ENCODE data around the gene LAMA5.

The LAMA5 gene

DNA sequence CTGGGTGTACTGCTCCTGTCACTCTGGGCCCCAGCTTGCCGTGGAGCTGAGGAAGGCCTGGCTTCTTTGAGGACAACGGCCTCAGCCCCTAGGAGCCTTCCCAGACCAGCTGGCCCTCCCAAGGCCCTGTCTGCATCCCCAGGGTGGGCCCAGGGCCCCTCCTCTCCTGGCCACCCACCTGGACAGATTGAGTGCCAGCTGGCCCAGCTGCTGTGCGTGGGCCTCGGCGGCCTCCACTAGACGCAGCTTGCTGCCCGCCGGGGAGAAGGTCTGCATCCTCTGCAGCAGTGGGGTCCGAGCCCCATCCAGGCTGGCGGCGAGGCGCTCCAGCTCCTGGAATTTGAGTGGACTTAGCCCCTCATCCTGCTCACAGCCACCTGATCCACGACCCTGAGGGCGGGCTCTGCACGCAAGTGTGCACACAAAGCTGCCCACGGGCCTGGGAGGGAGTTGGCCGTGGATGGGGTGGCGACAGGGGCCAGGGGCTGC lies 49.9 kb downstream of the LAMA5 start:
- Histone ChIP-seq H4K20me1 (no peaks in the 10 kb centered on the region), H3K4me3 (no peak overlapping the region), H3K27me3 (no peaks in the 10 kb centered on the region), H3K9ac (no peak overlapping the region), H3K4me2 (no peak overlapping the region), H3K9me3 (no peaks in the 10 kb centered on the region), H3K36me3 (peaks cover 79% of the 10 kb centered on the region), H3K27ac (no peak overlapping the region), H3K4me1 (no peaks in the 10 kb centered on the region)
- TF ChIP-seq Cebpa-rat (IDR thresholded peaks at IDR 0.05): no peak

DNA sequence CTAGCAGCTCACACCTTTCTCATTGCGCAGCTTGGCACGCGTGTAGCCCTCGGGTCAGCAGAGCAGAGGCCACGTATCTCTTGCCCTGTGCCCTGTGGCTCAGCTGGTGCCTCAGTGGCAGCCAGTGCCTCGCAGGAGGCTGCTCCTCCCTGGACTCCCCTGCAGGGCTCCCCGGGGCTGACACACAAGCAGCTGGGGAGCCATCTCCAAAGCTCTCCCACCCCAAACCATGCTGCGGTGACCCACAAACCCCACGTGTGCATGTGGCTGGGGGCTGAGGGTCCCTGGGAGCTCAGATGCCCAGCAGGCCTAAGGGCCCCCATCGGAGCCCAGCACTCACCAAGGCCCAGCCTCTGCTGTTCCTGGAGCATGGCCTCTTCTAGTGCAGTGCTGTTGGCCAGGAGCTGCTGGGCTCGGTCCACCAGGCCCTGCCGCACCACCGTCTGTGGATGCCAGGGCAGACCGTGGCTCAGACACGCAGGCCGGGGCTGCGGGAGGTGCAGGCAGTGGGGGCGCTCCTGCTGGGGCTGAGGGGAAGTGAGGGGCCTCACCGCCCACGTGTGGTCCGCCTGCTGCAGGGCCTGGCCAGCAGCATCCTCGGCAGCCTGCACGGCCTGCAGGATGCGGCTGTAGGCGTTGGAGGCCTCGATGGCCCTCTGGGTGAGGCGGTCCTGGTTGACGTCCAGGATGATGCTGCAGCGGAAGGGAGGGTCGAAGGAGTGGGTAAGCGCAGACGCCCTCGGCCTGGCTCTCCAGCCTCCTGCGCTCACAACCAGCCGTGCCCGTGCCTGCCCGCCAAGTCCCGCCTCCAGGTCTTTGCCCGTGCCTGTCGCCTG lies 50.6 kb downstream of the LAMA5 start:
- peaks cover 78% of the 10 kb centered on the region for H3K36me3 ChIP-seq
- no peaks in the 10 kb centered on the region for H3K9me3 ChIP-seq
- H3K4me2 ChIP-seq: no peak overlapping the region
- TF ChIP-seq Cebpa-rat (IDR thresholded peaks at IDR 0.05): no peak
- H3K27me3 ChIP-seq: no peaks in the 10 kb centered on the region
- H4K20me1 ChIP-seq: no peaks in the 10 kb centered on the region
- no peak overlapping the region for H3K4me3 ChIP-seq
- H3K4me1 ChIP-seq: no peaks in the 10 kb centered on the region
- no peak overlapping the region for H3K9ac ChIP-seq
- no peak overlapping the region for H3K27ac ChIP-seq

- no peaks in the 10 kb centered on the region for H3K4me1 ChIP-seq
- H3K27ac ChIP-seq: no peak overlapping the region
- H3K4me3 ChIP-seq: no peak overlapping the region
- no peak for TF ChIP-seq Cebpa-rat (IDR thresholded peaks at IDR 0.05)
- H3K27me3 ChIP-seq: no peaks in the 10 kb centered on the region
- peaks cover 85% of the 10 kb centered on the region for H3K36me3 ChIP-seq
- H4K20me1 ChIP-seq: no peaks in the 10 kb centered on the region
- no peaks in the 10 kb centered on the region for H3K9me3 ChIP-seq
- H3K4me2 ChIP-seq: no peak overlapping the region
- H3K9ac ChIP-seq: no peak overlapping the region
These were observed 51.3 kb downstream of the LAMA5 start for GRCh38 chr20:62315773-62316172.

DNA sequence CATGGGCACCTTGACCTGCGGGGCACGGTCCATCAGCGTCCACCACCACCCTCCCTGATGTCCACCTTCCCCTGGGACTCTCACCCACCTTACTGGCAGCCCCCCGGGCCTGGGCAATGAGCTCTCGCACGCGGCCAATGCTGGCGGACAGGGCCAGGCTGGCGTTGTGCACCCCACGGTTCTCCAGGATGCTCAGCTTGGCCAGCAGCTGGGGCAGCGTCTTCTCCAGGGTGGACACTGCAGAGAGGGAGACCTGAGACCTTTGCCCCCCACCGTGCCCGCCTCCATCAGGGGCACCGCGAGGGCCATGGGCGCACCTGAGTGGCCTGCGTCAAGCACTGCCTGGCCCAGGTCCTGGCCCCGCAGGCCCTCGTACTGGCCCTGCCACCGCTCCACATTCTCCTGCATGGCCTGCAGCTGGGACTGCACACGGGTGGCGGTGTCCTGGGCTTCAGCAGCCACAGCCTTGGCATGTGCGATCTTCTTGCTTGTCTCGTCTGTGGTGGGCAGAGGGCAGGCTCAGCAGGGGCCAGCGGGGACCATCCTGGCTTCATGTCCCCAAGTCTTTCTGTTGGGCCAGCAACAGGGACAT lies 52.3 kb downstream of the LAMA5 start:
- H3K27me3 ChIP-seq: no peaks in the 10 kb centered on the region
- H3K9ac ChIP-seq: no peak overlapping the region
- TF ChIP-seq Cebpa-rat (IDR thresholded peaks at IDR 0.05): no peak
- no peak overlapping the region for H3K27ac ChIP-seq
- H3K36me3 ChIP-seq: peaks cover 89% of the 10 kb centered on the region
- no peaks in the 10 kb centered on the region for H3K9me3 ChIP-seq
- no peaks in the 10 kb centered on the region for H4K20me1 ChIP-seq
- H3K4me2 ChIP-seq: no peak overlapping the region
- H3K4me1 ChIP-seq: no peaks in the 10 kb centered on the region
- H3K4me3 ChIP-seq: no peak overlapping the region

DNA sequence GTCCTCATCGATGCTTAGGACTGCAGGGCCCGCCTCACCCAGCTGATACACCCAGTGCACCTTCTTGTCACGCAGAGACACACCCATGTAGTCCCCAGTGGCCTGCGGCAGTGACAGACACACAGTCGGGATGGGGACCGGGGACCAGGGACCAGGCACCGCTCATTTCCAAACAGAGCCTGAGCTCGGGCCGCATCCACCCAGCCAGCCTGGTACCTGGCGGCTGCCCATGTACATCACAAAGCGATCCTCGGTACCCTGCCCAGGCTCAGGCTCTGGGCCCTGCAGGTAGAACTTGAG lies 52.8 kb downstream of the LAMA5 start:
- TF ChIP-seq Cebpa-rat (IDR thresholded peaks at IDR 0.05): no peak
- Histone ChIP-seq H3K4me1 (no peaks in the 10 kb centered on the region), H3K9ac (no peak overlapping the region), H3K4me2 (no peak overlapping the region), H3K27ac (no peak overlapping the region), H3K9me3 (no peaks in the 10 kb centered on the region), H3K27me3 (no peaks in the 10 kb centered on the region), H4K20me1 (no peaks in the 10 kb centered on the region), H3K36me3 (peaks cover 89% of the 10 kb centered on the region), H3K4me3 (no peak overlapping the region)

GRCh38 chr20:62313460-62314338 lies 53.4 kb downstream of the LAMA5 start:
- Histone ChIP-seq H4K20me1 (no peaks in the 10 kb centered on the region), H3K36me3 (peaks cover 89% of the 10 kb centered on the region), H3K4me2 (no peak overlapping the region), H3K4me3 (no peak overlapping the region), H3K9me3 (no peaks in the 10 kb centered on the region), H3K4me1 (no peaks in the 10 kb centered on the region), H3K27me3 (no peaks in the 10 kb centered on the region), H3K9ac (no peak overlapping the region), H3K27ac (no peak overlapping the region)
- TF ChIP-seq Cebpa-rat (IDR thresholded peaks at IDR 0.05): no peak

GRCh38 chr20:62313021-62313420 lies 54.1 kb downstream of the LAMA5 start:
- H3K4me3 ChIP-seq: no peak overlapping the region
- H3K4me1 ChIP-seq: no peaks in the 10 kb centered on the region
- TF ChIP-seq Cebpa-rat (IDR thresholded peaks at IDR 0.05): no peak
- H3K27me3 ChIP-seq: no peaks in the 10 kb centered on the region
- H3K9ac ChIP-seq: no peak overlapping the region
- peaks cover 7% of the 10 kb centered on the region for H4K20me1 ChIP-seq
- H3K36me3 ChIP-seq: peaks cover 92% of the 10 kb centered on the region
- no peak overlapping the region for H3K27ac ChIP-seq
- H3K4me2 ChIP-seq: no peak overlapping the region
- H3K9me3 ChIP-seq: no peaks in the 10 kb centered on the region

GRCh38 chr20:62312662-62312977 lies 54.5 kb downstream of the LAMA5 start:
- no peak for TF ChIP-seq Cebpa-rat (IDR thresholded peaks at IDR 0.05)
- H4K20me1 ChIP-seq: peaks cover 11% of the 10 kb centered on the region
- no peak overlapping the region for H3K9ac ChIP-seq
- no peaks in the 10 kb centered on the region for H3K4me1 ChIP-seq
- H3K27ac ChIP-seq: no peak overlapping the region
- no peak overlapping the region for H3K4me2 ChIP-seq
- no peak overlapping the region for H3K4me3 ChIP-seq
- H3K36me3 ChIP-seq: peaks cover 96% of the 10 kb centered on the region
- no peaks in the 10 kb centered on the region for H3K9me3 ChIP-seq
- H3K27me3 ChIP-seq: no peaks in the 10 kb centered on the region

DNA sequence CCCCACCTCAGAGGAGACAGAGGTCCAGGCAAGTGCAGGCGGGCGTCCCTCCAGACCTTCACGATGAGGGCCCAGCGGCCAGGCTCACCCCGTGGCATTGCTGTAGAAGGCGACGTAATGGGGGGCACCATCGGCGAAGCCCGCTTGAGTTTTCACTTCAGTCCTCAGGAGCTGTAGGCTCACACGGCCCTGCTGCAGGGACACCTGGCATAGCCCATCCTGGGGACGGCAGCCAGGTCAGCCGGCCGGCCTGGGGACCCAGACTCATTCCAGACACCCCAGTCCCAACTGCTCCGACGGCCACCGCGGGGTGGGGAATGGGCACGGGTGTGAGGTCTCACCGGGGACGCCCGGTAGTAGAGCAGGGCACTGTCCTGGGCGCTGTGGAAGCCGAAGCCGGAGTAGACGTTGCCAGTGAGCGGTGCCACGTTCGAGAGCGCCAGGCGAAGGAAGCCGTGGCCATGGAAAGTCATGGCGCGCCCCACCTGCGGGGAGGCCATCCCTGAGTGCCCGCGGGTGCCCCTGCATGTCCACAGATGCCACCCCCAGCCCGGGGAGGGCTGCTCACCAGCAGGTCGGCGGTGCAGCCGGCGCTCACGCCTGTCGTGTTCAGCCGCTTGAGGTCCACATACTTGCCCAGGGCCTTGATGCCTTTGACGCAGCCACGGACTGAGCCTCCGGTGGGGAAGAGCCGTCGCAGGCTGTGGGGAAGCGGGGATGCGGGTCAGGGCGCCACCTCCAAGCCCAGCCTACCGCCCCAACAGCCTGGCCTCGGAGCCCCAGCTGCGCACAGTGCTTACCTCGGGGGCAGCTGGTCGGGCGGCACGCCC lies 55.1 kb downstream of the LAMA5 start:
- Histone ChIP-seq H3K36me3 (peaks cover 96% of the 10 kb centered on the region), H3K4me1 (no peaks in the 10 kb centered on the region), H3K27ac (no peak overlapping the region), H3K4me3 (no peak overlapping the region), H3K9ac (no peak overlapping the region), H3K27me3 (no peaks in the 10 kb centered on the region), H3K9me3 (no peaks in the 10 kb centered on the region), H4K20me1 (peaks cover 16% of the 10 kb centered on the region), H3K4me2 (no peak overlapping the region)
- TF ChIP-seq Cebpa-rat (IDR thresholded peaks at IDR 0.05): no peak
